ENCODE results near the gene ICE1.
A peak's percentile ranks its signal among the peaks of the same experiment; 100 is the strongest.
"Not testable (repeated sequence)": the region's sequence is repeated elsewhere in the genome, so short reads cannot be mapped to it uniquely, and the experiment has no call there.

Gene ICE1

DNA sequence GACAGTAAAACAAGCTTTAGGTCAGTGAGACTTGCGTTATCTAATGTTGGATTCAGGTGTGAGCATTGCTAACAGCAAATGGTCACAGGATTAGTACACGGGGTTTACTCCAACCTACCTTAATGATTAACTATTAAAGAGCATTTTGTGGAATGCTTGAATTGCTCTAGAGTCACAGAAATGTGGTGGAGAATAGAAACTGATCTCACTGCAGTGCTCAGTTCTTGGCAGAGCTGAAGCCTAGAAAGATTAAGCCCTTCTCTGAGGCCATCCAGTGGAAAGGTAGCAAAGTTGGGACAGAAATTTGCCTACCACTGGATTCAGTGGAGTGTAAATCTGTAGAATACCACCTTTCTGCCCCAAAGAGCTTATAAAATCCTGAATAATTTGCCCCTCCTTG is 60.9 kb downstream of the ICE1 start:
- FAIRE-seq (no peak), DNase-seq (ENCODE audit: insufficient read length, low spot score) (no peak)

DNA sequence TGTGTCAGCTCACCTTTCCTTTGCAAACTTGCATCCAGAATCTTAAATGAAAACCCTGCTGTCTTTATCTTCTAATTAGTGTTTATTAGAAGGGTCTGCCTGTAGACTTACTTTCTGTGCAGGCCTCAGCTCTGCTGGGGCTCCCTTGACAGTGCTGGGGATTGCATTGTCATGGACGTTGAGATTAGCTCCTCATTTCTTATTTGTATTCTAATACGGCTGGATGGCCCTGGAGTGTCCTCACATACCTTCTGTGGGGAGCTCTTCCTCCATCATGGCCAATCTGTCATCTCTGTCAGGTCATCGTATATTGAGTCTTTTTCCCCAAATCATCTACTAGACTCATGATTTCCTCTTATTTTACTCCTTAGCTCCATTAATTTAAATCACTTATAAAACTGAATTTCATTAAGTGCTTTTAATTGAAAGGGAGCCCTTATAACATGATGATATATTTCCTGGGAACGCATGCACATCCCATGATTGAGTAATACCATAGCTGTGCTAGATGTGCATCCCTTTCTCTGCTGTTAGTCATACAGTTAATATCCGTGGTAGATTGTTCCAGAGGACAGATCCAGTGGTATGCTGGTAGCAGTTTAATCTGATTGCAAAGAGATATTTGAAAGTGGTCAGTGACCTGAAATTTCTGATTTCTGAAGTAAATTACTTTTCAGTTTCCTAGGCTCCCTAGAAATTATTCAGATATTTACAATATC is 61.6 kb downstream of the ICE1 start:
- DNase-seq (ENCODE audit: insufficient read length, low spot score) (no peak), FAIRE-seq (no peak)

DNA sequence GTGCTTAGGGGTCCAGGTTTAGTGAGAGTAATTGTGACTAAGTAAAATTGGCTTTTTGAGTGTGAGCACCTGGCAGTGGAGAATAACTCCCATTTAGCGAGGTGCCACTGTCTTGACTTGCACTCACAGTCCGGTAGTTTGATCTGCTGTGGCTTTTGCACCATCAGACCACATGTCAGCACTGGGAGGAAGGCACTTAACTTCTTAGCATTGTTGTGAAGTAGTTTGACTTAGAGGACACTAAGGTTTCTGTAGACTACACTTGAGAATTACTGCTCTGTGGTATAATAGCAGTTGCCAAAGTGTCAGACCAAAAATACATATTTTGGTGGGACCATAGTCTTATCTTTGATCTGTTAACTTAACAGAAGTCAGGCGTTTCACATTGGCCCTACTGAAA is 63.6 kb downstream of the ICE1 start:
- FAIRE-seq (no peak), DNase-seq (ENCODE audit: insufficient read length, low spot score) (no peak)

DNA sequence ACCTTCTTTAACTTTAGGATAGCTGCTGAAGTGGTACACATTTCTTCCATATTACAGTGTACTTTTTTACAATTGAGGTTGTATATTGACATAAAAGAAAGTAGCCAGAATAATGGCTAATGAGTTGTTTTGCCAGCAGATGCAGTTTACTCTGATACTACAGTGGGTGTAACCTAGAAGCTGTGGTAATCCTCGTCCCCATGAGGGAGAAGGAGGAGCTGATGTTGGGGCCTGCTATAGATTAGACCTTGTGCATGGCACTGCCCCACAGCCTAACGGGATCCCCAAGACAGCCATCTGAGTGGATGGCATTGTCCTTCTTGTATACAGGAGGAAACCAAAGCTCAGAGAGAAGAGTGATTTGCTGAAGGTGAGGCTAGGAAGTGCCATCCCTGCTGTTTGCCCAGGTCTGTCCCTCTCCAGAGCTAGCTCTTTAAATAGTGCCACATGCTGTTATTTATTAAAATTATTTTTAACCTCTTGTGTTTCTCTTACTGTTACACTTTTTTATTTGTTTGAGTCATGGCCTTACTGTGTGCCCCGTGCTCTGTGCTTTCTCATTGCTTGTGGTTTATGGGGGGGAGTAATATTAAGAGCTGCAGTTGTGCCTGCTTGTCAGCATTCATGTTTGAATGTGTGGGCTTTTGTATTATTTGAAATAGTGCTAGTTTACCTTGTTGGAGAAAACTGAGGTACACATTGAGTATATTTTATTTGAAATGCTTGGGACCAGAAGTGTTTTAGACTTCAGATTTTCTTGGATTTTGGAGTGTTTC is 65.3 kb downstream of the ICE1 start:
- no peak for FAIRE-seq
- no peak for DNase-seq (ENCODE audit: insufficient read length, low spot score)

DNA sequence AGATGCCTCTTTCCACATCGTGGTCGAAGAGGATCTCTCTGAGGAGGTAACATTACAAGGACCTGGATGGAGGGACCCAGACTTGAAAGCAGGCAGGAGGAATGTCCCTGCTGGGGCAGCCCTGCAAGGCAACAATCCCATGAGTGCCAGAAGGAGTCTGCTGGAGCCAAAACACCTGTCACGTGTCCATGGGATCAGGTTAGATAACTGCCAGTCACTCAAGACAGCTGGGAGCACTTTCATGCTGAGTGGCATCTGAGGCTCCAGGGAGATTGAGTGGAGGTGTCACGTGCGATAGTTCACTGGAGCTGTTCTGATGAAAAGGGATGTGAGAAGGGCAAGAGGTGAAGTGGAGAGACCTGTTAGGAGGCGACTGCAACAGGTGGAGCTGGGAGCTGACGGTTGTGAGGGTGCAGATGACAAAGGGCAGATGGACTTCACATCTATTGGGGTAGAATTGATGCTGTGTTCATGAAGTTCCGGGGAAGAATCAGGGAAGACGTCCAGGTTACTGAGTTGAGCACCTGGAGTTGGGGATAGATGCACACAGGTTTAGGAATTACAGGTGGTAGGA is 68.4 kb downstream of the ICE1 start:
- no peak for DNase-seq (ENCODE audit: insufficient read length, low spot score)

DNA sequence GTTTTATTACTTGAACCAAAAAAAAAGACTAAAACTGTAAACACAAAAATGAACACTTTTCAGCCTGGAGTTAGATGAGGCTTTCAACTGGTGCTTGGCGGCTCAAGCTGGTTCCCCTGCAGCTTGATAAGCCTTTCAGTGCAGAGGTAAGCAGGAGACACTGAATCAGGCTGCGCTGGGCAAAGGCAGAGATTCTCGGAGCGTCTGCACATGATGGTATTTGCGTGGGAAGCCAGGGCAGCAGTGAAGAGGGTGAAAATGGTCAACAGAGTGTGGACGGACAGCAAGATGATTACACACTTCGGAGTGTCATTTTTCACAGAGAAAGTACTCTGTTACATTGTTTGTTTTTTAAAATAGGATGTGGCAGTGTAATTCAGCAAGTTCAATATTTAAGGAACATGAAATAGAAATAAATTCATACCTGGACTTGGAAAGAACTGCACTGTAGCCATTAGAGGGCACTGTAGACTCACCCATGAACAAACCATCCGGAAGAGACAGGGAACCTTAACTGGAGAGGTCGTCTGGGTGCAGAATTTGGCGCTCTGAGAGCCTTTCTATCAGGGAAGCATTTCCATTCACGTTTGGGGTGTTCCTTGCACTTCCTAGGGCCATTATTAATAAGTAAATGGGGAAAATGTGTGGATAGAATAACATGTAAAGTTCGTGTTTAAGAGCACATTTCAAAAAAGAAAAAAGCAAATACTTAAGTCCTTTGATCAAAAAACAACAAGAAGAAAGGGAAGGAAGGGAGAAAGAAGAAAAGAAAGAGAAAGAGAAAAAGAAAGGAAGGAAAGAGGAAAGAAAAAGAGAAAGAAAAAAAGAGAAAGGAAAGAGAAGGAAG is 69.8 kb downstream of the ICE1 start:
- DNase-seq (ENCODE audit: insufficient read length, low spot score) (peak; percentile 44), FAIRE-seq (peak; percentile 88)

More for the DNA sequence above, 68.4 kb downstream of the ICE1 start:
- no peak for FAIRE-seq

DNA sequence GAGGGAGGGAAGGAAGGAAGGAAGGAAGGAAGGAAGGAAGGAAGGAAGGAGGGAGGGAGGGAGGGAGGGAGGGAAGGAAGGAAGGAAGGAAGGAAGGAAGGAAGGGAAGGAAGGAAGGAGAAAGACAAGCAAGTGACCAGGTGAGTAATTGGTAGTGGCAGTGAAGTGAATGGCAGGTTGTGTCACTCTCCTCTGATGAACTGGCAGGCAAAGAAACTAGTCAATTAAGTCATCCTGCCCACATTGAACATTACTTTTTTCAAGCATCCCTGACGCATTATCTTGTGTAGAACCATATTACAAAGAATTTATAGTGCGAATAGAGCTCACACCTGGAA is 70.4 kb downstream of the ICE1 start:
- not testable (repeated sequence) for FAIRE-seq

DNA sequence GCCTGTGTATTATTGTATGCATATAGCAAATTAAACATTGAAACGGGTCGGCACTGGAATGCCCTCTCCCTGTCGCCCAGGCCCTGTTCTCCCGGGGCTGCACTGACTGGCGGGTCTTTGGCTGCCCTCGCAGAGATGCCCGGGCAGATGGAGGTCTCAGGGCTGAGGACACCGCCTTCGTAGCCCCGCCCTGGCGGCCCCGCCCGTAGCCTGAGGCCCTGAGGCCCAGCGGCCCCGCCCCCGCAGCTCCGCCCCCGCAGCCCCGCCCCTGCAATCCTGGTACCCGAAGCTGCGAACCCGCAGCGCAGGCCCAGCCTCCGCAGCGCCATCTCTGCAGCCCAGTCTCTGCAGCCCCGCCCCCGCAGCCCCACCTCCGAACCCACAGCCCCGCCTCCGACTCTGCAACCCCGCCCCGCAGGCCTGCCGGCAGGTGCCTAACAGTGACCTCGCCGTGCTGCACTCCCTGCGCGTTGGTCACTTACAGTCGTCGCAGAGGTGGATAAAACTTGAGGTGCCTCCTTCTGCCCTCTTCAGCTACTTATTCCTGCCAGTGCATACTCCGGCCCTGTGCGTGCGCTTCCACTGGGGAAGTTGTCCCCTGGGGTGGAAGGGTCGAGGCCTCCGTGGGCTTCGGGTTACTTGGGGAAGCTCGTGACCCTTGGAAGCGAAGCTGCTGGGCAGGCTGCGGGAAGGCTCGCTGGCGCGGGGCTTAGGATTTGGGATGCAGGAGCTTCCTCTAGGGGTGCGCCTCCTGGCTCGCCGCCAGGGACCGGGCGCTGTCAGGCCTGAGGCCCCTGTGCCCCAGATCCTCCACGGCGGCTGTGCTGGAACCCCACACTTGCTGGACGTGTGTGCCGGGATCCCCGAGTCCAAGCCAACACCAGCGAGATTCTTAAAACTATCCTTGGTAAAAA is 72.3 kb downstream of the ICE1 start:
- FAIRE-seq (no peak), DNase-seq (ENCODE audit: insufficient read length, low spot score) (peak; percentile 54)

More for the DNA sequence above, 70.4 kb downstream of the ICE1 start:
- DNase-seq (ENCODE audit: insufficient read length, low spot score) = not testable (repeated sequence)

DNA sequence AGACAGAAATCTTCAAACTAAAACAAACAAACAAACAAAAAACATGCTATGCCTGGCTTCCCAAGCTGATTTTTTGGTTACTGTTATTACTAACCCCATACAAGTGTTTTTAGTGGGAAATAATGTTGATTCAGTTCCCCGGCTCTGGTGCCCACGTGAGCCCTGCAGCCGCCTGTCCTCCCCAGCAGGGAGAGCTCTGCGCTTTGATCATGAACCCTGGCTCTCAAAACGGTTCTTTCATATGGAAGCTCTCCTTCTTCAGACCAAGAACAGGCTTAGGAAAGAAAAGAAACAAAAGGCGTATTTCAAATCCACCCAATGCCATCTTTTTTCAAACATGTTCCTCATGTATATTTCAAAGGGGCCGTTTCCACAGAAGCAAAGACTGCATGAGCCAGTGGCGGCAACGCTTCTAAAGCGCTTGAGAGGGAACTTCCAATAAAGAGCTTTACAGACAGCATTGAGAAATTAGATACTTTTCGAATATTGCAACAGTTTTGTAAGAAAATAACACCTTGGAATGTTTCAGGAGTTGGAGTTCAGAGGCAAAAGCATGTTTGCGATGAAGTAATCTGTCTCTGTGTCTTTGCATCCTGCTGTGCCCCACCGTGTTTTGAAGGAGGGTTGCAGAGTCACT is 74.8 kb downstream of the ICE1 start:
- DNase-seq (ENCODE audit: insufficient read length, low spot score) (peak; percentile 34), FAIRE-seq (peak; percentile 70)

DNA sequence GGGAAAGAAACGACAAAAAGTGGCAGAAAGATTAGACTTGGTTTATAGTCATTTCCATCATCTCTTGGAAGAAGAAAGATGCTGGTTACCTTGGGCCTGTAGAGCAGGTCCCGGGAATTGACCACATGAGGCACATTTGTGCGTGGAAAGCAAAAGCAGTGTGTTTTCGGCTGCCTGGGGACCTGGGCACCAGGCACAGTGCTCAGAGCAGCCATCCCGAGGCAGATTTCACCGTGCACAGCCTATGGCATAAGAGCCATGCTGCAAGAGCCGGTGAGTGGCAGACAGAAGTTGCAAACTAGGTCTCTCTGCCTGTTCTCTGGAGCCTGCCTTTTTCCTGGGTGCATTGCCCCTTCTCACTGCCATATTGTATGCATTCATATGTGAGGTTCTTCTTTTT is 77.0 kb downstream of the ICE1 start:
- DNase-seq (ENCODE audit: insufficient read length, low spot score) (no peak), FAIRE-seq (no peak)

DNA sequence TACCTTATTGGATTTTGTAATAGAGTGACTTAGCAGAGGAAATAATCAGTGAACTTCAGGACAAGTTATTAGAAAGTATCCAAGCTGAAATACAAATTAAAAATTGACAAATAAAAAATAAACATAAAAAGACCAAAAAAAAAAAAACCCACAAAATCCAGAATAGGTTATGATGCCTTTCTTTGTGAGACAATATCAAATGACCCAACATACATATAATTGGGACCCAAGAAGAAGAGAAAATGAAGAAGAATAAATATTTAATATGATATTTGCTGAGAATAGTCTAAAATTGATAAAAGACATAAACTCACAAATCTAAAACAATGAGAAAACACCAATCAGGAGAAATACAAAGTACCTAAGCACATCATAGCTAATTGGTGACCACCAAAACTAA is 81.8 kb downstream of the ICE1 start:
- FAIRE-seq (no peak), DNase-seq (ENCODE audit: insufficient read length, low spot score) (no peak)

DNA sequence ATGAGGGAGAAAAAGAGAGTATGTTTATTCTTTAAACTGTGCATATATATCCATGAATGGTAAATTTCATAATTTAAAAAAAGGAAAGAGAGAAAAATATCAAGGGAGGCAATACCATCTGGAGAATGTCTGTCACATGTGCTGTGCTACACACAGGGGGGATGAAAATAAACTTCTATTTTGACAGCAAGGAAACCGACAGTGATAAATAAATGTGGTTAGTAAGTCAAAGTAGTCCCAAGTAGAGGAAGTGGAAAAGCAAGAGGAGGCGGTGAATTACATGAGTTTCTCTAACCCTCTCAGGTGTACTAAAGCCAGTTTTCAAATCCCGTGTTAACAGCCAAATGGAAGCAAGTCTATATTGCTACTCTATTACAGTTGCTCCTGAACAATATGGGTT is 83.3 kb downstream of the ICE1 start:
- DNase-seq (ENCODE audit: insufficient read length, low spot score) = no peak
- FAIRE-seq = no peak

DNA sequence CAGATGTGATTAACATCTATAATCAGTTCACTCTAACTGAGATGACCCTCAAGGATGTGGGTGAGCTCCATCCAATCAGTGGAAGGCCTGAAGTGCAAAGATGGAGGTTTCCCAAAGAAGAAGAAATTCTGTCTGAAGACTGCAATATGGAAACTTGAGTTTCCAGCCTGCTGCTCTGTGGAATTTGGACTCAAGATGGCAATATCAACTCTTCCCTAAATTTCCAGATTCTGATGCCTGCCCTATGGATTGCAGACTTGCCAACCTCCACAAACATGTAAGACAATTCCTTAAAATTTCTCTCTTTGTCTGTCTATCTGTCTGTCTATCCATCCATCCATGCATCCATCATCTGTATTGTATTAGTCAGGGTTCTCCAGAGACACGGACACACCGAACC is 85.9 kb downstream of the ICE1 start:
- FAIRE-seq = no peak
- no peak for DNase-seq (ENCODE audit: insufficient read length, low spot score)

DNA sequence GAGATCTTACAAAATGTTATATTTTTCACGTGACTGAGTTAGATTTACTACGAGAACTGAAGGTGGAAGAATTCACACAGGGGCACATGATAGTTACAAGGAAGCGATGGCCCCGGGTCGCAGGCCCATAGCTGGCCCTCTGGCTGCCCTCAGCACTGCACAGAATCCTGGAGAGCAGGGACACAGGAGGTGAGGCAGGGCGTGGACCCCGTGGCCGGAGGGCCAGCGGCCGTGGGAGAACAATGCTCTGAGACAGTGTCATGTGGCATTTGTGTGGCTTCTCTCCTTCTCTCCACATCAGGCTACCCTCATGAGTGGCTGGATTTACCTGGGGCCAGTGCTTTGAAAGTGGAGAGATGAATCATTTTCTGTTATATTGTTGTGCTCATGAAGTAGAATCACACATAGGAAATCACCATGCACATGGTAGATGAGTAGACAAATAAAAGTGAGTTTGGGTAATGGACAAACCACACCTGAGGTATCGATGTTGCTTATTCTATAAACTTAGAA is 89.5 kb downstream of the ICE1 start:
- FAIRE-seq (no peak), DNase-seq (ENCODE audit: insufficient read length, low spot score) (no peak)

DNA sequence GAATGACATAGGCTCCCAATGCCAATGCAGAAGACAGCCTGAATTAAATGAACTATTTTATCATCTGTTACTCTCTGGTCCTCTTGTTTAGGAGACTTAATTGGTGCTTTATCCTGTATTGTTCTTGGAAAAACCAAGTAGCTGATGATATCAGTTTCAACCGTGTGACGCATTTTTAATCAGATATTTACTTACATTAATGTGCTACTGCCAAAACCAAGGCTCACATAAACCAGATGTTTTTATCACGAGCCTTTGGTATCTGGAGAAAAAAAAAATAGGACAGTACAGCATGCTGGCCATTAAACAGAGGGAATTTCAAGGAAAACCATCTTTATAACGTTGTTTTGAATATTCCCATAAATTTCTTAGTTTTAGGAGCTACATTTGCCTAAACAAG is 90.1 kb downstream of the ICE1 start:
- DNase-seq (ENCODE audit: insufficient read length, low spot score) (no peak), FAIRE-seq (no peak)

DNA sequence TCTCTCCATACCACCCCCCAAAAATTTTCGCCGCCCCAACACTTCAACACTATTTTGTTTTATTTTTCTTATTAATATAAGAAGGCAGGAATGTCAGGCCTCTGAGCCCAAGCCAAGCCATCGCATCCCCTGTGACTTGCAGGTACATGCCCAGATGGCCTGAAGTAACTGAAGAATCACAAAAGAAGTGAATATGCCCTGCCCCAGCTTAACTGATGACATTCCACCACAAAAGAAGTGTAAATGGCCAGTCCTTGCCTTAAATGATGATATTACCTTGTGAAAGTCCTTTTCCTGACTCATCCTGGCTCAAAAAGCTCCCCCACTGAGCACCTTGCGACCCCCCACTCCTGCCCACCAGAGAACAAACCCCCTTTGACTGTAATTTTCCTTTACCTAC is 98.1 kb downstream of the ICE1 start:
- FAIRE-seq = not testable (repeated sequence)

DNA sequence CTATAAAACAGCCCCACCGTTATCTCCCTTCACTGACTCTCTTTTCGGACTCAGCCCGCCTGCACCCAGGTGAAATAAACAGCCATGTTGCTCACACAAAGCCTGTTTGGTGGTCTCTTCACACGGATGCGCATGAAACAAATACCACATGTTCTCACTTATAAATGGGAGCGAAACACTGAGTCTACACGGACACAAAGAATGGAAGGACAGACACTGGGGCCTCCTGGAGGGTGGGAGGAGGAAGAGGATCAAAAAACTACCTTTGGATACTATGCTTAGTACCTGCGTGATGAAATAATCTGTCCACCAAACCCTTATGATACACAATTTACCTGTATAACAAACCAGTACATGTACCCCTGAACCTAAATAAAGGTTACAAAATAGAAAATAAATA is 98.6 kb downstream of the ICE1 start:
- no peak for DNase-seq (ENCODE audit: insufficient read length, low spot score)

More for the DNA sequence above, 98.1 kb downstream of the ICE1 start:
- not testable (repeated sequence) for DNase-seq (ENCODE audit: insufficient read length, low spot score)

DNA sequence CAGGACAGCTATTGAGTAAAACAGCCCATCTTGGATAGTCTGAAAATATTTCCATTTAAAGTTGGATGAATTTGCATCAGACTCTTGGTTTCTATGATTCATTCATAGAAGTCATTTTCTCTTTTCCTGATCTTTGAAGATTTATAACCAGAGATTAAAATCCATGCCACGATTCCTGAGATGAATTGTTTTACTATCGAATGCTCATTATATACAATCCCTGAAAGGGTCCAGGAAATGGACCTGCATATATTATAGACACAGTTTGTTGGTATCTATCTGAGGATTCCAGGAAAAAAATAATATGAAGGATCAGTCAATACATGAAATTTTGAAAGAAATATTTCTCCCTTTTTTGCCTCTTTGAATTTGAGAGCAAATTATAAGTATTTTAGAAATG is 99.0 kb downstream of the ICE1 start:
- FAIRE-seq = no peak

More for the DNA sequence above, 98.6 kb downstream of the ICE1 start:
- FAIRE-seq = no peak

DNA sequence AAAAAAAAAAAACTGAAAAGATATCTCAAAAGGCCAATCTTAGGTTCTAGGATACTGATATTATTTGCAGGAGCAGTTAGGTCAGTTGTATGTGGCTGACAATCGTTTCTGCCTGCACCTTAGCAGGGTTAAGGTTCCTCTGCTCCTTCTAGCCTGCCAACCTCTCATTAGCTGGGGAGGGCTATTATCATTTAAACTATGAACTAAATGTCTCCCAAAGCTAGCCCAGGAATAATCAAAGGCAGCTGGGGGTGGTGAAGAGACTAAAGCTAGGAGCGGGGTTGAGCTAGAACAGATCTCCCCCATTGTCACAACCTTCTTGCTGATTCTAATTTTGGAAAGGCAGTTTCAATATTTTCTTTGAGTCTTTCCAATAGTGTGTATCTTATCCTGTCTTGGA is 99.9 kb downstream of the ICE1 start:
- DNase-seq (ENCODE audit: insufficient read length, low spot score) (no peak), FAIRE-seq (no peak)

More for the DNA sequence above, 99.0 kb downstream of the ICE1 start:
- DNase-seq (ENCODE audit: insufficient read length, low spot score) = no peak
